ENCODE measurements around the gene RNF6. TPM values are rescaled to one million over a fixed set of nuclear protein-coding genes. Genes with fewer than 3 reads are reported as not detected.

The RNF6 gene
- total RNA-seq, 6 experiments from 2014 or later: 47.6 to 51.7 (median 48.5) TPM

GRCh38 chr13:26225896-26226617 lies 3.9 kb upstream of the RNF6 start:
- Mint-ChIP-seq H3K4me1 (ENCODE audit: low read depth) (peaks cover 15% of the 10 kb centered on the region), H3K27me3 (ENCODE audit: insufficient read depth) (peaks cover 17% of the 10 kb centered on the region), H3K36me3 (ENCODE audit: low read depth) (peaks cover 6% of the 10 kb centered on the region), H3K9me3 (no peaks in the 10 kb centered on the region), H3K4me3 (no peak overlapping the region), H3K27ac (no peak overlapping the region)
- TF ChIP-seq CTCF (IDR thresholded peaks at IDR 0.05): no peak
- no peak for DNase-seq

DNA sequence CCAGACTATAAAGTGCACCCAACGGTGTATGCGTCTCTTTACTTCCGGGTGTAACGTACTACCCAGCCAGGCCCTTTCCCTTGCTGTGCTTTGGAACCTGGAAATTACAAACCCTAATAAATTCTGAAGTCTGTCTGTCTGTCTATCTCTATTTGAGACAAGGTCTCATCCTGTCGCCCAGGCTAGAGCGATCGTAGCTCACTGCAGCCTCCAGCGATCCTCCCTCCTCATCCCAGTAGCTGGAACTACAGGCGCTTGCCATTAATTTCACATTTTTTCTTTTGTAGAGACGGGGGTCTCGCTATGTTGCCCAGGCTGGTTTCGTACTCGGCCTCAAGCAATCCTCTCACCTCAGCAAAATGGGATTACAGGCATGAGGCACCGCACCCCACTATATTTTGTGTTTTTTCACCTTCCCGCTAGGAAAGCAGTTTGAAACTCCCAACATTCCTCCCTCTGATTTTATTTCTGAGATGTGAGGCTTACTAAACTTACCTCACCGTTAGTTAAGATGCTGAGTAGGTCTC lies 469 bp upstream of the RNF6 start:
- no peak for DNase-seq
- peak overlapping the region; percentile 98 for H3K4me3 Mint-ChIP-seq
- H3K9me3 Mint-ChIP-seq: no peaks in the 10 kb centered on the region
- peaks cover 10% of the 10 kb centered on the region for H3K27me3 Mint-ChIP-seq (ENCODE audit: insufficient read depth)
- H3K36me3 Mint-ChIP-seq (ENCODE audit: low read depth): peaks cover 22% of the 10 kb centered on the region
- 0 out of 2 replicates have a peak, but pooled peaks have one; percentile 1 for TF ChIP-seq CTCF (IDR thresholded peaks at IDR 0.05)
- H3K27ac Mint-ChIP-seq: peak overlapping the region; percentile 99
- peaks cover 33% of the 10 kb centered on the region for H3K4me1 Mint-ChIP-seq (ENCODE audit: low read depth)

GRCh38 chr13:26221399-26221720 lies 754 bp downstream of the RNF6 start:
- H3K27me3 Mint-ChIP-seq (ENCODE audit: insufficient read depth): peaks cover 8% of the 10 kb centered on the region
- H3K27ac Mint-ChIP-seq: peak overlapping the region; percentile 99
- peak overlapping the region; percentile 98 for H3K4me3 Mint-ChIP-seq
- TF ChIP-seq CTCF (IDR thresholded peaks at IDR 0.05): no peak
- peaks cover 30% of the 10 kb centered on the region for H3K36me3 Mint-ChIP-seq (ENCODE audit: low read depth)
- no peaks in the 10 kb centered on the region for H3K9me3 Mint-ChIP-seq
- peaks cover 33% of the 10 kb centered on the region for H3K4me1 Mint-ChIP-seq (ENCODE audit: low read depth)
- no peak for DNase-seq

- H3K36me3 Mint-ChIP-seq (ENCODE audit: low read depth): peaks cover 30% of the 10 kb centered on the region
- H3K4me1 Mint-ChIP-seq (ENCODE audit: low read depth): peaks cover 33% of the 10 kb centered on the region
- peak overlapping the region; percentile 98 for H3K4me3 Mint-ChIP-seq
- peaks cover 6% of the 10 kb centered on the region for H3K27me3 Mint-ChIP-seq (ENCODE audit: insufficient read depth)
- peak; percentile 48 for DNase-seq
- peak overlapping the region; percentile 99 for H3K27ac Mint-ChIP-seq
- TF ChIP-seq CTCF (IDR thresholded peaks at IDR 0.05): no peak
- no peaks in the 10 kb centered on the region for H3K9me3 Mint-ChIP-seq
Observed at GRCh38 chr13:26220575-26220974, 1.5 kb downstream of the RNF6 start.

DNA sequence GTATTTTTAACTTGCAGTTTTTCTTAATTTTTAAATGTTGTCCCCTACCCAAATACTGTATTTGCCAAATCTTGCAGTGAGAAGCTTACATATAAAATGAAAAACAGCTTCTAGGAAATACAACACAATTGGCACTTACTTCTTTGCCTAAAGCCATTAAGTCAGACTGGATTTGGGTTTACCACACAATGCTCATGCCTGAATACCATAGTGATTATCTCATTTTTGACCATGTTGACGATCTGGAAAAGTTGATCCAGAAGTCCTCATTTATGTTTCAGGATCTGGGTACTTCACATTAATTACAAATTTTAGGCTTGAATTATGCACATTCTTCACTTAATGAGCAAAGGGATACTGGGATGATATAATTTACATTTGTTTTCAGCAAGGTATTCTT lies 2.4 kb downstream of the RNF6 start:
- Mint-ChIP-seq H3K27ac (peak overlapping the region; percentile 99), H3K27me3 (ENCODE audit: insufficient read depth) (peaks cover 6% of the 10 kb centered on the region)

More for the DNA sequence above, 2.4 kb downstream of the RNF6 start:
- Mint-ChIP-seq H3K9me3 (no peaks in the 10 kb centered on the region), H3K36me3 (ENCODE audit: low read depth) (peaks cover 38% of the 10 kb centered on the region), H3K4me3 (peak overlapping the region; percentile 98), H3K4me1 (ENCODE audit: low read depth) (peaks cover 33% of the 10 kb centered on the region)
- peak; percentile 31 for DNase-seq
- TF ChIP-seq CTCF (IDR thresholded peaks at IDR 0.05): no peak

All from HFFc6 (cell line).